Stimulated activated CD8-positive, alpha-beta memory T cell treated with anti-CD3 and anti-CD28 coated beads, Interleukin-12 subunit alpha, Interleukin-12 subunit beta, amount 100 ng/mL, for 4 hours (primary cell): ENCODE data around the gene RNF212B.

ENCODE experiments used
- DNase-seq: peaks from one replicate; pipeline ENCODE4 v3.0.0-alpha.2; 2020; ENCODE audit warnings: low read depth

The RNF212B gene

GRCh38 chr14:23297096-23297495 lies 59.4 kb downstream of the RNF212B start:
- no peak for DNase-seq

DNA sequence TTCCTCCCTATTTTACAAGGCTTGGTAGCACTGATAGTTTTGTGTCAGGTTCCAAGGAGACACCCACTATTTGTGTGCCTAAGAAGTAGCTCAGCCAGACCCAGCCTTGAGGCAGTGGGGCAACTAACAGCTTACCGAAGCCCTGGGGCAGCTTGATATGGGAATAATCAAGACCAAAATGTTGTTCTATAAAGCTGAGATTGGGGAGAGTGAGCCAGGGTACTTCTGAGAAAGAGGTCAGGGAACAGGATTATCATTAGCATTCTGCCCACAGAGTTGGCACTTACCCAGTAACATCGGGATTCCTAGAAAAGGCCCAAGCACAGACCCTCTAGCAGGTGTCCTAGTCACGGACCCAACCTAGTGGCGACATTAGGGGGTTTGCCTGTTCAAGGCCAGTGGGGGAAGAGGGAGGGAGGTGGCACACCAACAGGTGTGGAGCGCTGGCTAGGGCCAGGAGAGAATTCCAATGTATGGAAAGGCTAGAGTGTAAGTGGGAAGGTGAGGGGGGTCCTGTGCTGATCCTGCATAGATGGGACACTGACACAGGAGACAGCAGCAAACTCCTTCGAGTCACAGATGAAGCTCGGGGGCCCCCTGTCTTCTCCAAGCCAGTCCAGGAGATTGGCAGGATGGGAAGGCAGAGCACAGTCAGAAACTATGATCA lies 60.0 kb downstream of the RNF212B start:
- no peak for DNase-seq

DNA sequence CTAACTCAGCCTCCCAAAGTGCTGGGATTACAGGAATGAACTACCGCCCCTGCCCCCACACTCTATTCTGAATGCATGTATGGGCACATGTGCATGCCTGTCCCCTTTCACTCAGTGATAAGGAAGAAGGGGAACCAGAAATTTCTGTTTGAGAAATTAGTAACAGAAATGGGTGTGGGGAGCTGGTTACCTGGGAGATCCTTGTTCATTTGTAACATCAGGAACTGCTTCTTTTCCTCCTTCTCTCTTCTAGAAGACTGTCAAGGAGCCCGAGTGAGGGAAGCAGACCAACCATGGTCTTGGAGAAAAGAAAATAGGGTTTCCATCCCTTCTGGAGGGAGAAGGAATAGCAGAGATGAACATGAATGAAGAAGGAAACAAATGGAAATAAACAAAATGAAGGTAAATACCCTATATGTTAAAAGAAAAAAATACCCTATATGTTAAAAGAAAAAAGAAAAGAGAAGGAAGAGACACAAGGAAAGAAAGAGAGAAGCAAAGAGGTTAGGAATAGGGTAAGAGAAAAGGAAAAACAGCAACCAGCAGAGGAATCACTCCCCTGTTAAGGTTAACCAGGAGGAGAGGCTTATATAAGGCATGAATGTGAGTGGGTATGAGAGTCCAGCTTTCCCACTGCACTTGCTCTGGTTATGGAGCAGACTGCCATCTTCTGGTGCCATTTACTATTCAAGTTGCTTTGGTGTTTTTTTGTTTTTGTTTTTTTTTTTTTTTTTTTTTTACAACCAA lies 61.6 kb downstream of the RNF212B start:
- DNase-seq, result no peak

DNA sequence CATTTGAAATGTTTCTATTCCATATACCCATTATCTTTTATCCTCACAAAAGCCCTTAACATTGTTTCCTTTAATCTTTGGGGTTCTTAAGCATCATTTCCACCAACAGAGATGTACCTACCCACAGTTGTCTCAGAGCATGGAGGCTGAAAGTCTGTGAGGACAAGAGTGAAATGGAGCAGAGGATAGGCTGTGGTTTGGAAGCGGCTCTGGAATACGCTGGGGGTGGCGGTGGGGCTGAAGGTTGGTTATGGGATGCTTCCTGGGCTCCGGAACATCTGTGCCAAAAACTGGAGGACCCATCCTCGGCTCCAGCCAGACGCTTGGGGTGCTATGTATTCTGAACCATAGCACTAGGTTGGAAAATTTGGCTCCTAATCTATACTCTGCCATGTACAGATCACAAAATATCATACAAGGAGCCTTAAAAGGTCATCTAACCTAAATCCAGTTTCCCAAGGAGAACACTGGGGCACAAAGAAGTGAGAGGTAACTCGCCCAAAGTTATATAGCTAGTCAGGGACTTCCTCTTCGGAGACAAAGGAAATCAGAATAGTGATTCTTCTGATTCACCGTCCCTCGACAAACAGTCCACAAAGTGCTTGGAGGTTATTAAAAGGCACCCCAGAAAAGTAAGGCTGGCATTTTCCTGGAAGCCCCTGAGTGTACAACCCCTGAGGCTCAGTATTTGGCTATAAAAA lies 62.4 kb downstream of the RNF212B start:
- no peak for DNase-seq

DNA sequence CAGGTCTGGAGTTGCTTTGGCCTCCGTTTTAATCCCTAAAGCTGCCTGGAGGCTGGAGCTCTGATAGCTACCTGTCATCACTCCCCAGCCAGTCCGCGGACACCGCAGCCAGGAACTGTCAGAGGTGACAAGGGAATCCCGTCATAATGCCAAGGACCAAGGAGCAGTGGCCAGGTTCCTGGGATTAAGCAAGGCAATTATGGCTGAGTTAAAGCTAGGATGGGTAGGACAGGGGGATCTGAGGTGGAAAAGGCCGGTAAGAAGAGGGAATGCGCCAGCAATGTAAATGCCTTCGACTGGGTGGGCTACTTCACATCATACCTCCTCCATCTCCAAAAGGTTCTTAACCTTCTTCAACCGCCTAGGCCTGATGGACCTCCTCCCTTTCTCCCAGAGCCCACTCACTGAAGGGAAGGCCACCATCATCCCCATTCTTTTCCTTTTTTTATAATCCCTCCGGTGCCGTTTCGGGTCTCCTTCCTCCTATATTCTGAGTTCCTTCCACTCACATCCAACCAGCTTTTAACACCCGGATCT lies 63.0 kb downstream of the RNF212B start:
- no peak for DNase-seq

- peak; percentile 98 for DNase-seq
Measured at GRCh38 chr14:23301288-23301968, 63.7 kb downstream of the RNF212B start.

- no peak for DNase-seq
Measured at GRCh38 chr14:23301969-23302289, 64.2 kb downstream of the RNF212B start.

DNA sequence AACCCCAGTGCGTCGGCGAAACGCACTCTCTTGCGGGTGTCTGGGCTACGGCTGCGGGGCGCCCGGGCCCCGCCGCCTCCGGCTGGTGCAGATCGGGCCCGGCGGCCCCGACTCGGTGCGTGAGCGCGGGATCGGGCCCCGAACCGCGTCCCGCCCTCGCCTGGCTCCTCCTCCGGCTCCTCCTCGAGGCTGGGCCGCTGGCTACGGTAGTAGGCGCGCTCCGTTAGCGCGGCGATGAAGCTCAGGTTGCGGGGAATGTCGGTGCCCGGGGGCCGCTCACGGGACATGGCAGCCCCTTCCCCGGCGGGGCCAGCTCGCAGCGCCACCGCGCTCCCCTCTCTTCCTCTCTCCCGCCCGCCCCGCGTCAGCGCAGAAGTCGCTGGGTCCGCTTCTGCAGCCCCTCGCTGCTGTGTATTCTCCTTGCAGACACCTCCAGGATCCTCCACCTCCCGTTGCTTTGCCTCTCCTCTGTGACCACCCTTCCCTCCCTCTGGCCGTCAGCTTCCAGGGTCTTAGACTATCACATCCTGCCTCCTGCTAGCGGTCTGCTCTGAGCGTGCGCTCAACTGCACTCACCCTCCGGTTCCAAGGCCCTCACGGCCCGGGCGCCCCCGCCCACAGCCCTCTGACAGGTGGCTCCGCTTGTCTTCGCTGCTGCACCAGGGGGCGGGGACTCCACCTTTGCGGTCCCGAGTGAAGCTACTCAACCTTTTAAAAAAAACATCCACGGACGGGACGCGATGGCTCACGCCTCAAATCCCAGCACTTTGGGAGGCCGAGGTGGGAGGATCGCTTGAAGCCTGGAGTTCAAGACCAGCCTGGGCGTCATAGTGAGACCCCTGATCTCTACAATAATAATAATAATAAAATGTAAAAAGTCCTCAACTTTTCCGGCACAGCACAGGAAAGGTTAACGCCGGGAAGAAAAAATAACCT lies 64.8 kb downstream of the RNF212B start, which contains the start of gene PPP1R3E:
TSS of gene PPP1R3E (minus strand) at position 570 of the 936 bp plus-strand sequence. CDS start at position 287, 283 bp downstream.
- DNase-seq, result peak; percentile 76

DNA sequence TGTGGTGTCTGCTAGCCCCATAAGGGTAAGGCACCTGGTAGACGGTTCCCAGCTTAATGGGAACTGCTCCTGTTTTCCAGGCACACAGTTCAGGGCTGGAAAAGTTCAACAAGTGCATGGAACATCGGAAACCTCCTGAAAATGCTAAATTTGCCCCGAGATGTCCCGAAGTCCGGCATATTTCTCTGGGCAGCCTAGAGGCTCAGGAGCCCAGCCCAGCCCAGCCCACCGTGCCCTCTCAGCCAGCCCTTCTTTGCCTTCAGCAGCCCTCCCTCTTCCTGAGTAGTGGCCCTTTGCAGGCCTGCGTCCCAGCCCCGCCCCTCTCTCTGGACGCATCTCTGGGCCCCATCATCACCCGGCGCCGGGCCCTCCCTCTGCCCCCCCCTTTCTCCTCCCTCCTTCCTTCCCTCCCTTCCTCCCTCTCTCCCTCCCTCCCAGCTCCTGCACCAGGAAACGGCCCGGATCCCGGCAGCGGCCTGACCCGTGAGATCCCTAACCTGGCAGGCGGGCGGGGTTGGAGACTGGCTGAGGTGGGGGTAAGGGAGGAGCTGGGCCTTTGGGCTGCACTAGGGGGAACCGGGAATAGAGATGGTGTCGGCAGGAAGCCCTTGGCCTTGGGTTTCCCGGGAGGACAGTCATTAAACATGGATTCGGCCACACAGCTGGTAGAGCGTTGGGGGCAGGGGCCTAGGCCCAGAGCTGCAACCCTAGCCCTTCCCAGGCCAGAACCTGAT lies 68.8 kb downstream of the RNF212B start, which contains the start of gene BCL2L2:
TSS of gene BCL2L2 (plus strand) at position 422 of the 734 bp plus-strand sequence. CDS start 935 bp downstream, outside the sequence.
- no peak for DNase-seq

GRCh38 chr14:23307146-23307530 lies 69.4 kb downstream of the RNF212B start:
- DNase-seq, result no peak

DNA sequence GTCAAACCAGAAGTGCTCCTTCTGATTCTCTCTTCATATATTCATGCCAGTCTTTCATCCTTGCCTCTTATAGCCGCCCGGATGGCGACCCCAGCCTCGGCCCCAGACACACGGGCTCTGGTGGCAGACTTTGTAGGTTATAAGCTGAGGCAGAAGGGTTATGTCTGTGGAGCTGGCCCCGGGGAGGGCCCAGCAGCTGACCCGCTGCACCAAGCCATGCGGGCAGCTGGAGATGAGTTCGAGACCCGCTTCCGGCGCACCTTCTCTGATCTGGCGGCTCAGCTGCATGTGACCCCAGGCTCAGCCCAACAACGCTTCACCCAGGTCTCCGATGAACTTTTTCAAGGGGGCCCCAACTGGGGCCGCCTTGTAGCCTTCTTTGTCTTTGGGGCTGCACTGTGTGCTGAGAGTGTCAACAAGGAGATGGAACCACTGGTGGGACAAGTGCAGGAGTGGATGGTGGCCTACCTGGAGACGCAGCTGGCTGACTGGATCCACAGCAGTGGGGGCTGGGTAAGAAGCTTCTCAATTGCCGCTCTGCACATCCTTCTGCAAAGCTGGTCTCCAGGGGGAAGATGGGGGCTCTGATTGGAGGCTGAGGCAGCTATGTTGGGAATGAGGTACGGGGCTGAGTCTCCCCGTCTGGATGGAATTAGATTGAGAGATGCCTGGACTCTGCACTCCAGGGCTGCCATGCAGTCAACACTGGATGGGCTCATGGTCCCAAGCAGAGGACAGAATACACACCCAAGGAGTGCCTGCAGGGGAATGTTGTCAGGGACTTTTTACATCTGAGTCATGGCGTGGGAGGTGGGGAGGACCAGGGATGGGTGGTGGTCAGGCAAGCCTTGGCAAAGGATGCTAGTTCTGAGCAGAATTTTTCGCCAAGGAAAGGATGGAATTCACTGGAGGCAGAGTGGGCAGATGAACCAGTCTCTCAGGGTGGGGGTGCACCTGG lies 70.2 kb downstream of the RNF212B start:
- DNase-seq, result no peak

DNA sequence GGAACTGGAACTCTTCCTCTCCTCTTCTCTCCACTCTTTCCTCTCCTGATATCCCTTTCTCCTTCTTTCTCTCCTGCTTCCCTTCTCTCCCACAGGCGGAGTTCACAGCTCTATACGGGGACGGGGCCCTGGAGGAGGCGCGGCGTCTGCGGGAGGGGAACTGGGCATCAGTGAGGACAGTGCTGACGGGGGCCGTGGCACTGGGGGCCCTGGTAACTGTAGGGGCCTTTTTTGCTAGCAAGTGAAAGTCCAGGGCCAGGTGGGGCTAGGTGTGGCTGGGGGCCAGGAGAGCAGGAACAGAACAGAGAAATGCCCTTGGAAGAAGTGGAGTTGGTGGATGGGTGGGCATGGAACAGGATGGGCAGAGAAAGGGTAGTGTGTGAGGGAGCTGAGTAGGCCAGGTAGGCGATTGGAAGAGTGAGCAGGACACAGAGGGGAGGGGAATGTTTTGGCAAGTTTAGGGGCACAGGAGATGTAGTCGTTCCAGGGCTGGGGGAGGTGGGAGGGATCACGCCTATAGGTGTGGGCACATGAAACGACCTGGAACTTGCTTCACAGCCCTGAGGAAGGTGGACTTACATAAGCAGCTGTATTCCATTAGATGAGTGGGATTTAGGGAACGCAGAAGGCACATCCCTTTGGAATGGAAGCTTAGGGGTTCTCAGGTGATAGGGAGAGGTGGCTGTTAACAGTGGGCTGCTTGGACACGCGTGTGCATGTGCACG lies 71.1 kb downstream of the RNF212B start:
- no peak for DNase-seq

DNA sequence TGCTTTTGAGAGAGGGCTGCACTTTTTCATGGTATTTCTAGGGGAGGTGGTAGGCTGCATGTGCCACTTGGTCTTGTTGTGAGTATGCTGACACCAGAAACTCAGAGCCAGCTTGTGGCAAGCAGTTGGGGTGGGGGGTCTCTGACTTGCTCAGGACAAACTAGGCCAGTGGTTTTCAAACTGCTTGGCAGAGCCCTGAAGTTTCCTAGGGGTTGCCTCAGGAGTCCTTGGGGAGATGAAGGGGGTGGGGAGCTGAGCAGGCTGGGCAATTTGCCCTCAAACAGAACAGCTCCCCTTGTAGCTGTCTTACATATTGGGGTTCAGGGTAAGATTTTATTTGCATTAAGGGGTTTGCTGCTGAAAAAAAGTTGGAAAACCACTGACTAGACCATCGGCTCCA lies 72.8 kb downstream of the RNF212B start:
- DNase-seq, result no peak

- no peak for DNase-seq
Measured at GRCh38 chr14:23316300-23316699, 78.6 kb downstream of the RNF212B start.

DNA sequence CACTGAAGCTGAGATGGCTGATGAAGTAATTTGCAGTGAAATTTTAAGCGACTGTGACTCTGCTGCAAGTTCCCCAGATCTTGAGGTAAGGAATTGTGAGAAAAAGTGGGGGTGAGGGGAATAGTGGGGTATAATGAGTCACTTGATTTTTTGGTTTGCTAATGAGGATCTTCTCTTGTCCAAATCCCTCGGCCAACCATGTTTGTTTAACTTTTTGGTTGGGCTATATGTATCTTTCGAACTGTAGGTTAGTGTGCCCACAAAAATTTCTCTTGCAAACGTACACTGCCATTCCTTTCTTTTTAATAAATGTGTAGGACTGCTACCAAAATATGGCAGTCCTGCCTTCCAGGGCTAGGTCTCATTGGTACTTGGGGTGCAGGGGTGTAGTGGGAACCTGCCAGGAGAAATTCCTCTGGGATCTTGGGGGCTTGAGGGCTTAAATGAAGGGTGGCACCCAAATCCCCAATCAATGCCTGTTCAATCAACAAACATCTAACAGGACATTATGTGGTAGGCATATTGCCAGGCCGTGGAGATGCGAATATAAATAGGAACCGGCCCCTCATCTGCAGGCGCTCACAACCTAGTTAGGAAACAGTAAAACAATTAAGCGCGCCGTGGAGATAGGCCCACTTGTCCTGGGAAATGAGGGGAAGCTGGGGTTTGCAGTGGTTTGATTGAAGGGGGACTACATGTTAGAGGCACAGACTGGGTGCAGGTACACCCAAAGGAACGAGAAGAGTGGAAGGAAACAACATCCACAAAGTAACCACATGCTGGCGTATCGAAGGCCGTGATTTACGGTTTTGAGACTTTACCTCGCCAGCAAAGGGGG lies 82.2 kb downstream of the RNF212B start:
- no peak for DNase-seq

GRCh38 chr14:23320584-23321571 lies 83.1 kb downstream of the RNF212B start, which contains the start of gene PABPN1:
TSS of gene PABPN1 (plus strand) at chr14:23321457. CDS start at chr14:23321470, 13 bp downstream.
- DNase-seq, result peak; percentile 92
